HG03066 (cell line): ENCODE data around the gene WIZ.

Experiments
- ATAC-seq: cut with Tn5 transposase; IDR thresholded peaks from one replicate; pipeline ENCODE4 v1.9.1; 2021; ENCODE audit warnings: low read depth; ENCODE audit not compliant: unreplicated experiment

WIZ gene

GRCh38 chr19:15379999-15380647, 69.6 kb downstream of the WIZ start:
- ATAC-seq: peak; percentile 37

DNA sequence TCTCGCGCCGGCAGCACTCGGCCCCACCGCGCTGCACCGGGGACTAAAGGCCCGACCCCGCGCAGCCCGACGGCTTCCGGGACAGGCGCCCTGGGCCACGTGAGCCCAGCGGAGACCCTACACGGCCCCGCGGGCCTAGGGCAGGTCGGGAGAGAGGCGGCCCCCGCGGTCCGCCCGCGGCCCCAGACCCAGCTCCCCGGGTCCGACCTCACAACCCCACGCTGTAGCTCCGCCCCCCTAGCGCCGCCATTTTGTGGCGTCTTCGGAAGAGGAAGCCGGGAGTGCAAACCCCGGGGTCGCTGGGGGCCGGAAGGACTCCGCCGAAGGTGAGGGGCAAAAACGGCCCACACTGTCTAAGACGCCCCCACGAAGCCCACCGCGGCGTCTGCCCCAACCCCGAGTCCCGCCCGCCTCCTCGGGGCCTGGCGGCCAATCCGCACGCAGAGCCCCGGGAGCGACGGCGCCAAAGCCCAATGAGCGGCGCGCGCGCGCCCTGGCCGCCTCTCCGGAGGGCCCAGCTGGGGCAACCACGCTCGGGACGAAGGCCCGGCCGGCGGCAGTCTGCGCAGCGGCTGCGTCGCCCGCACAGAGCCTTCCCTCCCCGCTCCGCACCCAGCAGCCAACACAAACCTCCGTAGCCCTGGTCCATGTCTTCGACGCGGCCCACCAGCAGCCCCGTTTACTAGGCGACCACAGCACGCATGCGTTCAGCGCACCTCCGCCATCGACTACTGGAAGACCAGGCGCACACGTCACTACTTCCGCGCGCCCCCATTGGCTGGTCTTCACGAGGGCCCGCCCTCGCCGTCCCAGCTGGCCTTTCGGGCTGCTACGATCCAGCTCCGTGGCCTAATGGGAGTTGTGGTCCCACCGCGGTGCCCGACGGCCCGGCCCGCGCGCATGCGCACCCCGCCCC, 70.4 kb downstream of the WIZ start, which contains the start of gene AKAP8:
TSS of gene AKAP8 (minus strand) at position 705 of the 916 bp plus-strand sequence. CDS start at position 649, 56 bp downstream.
- peak; percentile 73 for ATAC-seq

GRCh38 chr19:15378534-15379082, 71.1 kb downstream of the WIZ start:
- ATAC-seq: no peak

DNA sequence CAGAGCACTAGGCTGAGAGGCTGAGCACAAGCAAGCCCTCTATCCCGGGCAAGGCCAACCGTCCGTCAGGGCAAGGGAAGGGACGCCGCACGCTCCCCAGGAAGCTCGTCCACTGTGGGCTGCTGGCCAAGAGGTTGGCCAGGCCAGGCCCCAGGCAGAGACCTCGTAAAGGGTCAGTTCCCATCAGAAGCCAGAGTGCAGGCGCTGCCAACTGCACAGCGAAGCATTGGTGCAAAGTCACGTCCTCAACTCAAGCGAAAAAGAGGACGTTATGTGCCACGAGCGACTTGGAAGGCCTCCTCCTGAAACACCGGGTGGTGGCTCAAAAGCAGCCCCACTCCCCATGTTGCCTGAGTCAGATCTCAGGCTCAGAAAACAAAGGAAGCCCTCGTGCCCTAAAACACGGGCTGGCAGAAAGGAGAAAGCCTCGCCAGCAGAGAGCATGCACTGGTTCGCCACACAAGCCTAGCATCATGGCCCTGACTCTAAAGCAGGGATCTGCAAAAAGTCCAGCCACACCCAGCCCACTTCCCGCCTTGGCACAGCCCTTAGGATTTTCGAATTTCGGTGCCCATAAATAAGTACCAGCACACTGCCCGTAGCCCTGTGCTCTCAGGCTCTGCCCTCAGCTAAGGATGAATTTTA, 74.8 kb downstream of the WIZ start:
- ATAC-seq: no peak

- no peak for ATAC-seq
These were observed 75.6 kb downstream of the WIZ start for GRCh38 chr19:15374105-15374651.

DNA sequence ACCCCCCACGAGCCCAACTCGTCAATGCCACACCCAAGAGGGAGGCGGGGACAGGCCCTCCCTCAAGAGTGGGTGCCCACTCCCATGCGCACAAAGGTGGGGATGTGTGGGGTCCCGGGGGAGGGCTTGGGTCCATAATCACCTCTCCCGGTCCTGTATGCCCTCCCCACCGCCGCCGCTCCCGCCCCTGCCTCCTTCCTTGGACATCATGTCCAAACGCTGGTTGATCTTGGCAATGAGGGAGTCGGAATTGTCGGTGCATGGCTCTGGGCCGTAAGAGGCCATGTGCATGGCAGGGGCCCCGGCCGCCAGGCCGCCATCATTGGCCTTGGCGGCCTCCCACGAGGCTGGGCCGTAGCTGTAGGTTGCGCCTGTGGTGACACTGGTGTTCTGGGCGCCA, 76.1 kb downstream of the WIZ start:
- no peak for ATAC-seq

- ATAC-seq: no peak
These were observed 76.9 kb downstream of the WIZ start for GRCh38 chr19:15372891-15373301.

GRCh38 chr19:15372470-15372869, 77.3 kb downstream of the WIZ start:
- ATAC-seq: no peak

DNA sequence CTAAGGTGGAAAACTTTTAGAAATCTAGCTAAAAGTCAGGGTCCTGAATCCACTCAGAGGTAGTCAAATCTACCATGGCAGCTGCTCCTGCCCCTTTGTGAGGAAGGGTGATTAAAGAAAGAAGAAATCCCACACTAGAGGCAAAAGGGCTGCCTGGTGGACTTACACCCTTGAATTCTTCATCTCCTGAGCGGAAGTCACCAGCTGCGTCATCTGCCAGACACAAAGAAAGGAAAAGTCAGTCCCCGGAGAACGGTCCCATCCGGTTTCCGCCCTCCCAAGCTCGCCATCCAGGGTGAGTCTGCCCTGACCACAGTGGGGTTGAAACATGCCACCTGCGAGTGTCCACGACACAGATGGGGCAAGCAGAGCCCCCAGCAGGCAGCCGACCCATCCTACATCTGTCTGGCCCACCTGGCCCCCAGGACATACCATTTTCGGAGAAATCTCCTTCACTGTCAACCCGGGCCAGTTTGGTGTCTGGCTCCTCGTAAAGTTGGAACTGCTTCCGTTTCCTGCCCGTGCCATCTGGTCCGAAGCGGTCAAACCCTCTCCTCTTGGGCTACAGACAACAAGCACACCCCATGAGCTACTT, 77.9 kb downstream of the WIZ start:
- no peak for ATAC-seq

DNA sequence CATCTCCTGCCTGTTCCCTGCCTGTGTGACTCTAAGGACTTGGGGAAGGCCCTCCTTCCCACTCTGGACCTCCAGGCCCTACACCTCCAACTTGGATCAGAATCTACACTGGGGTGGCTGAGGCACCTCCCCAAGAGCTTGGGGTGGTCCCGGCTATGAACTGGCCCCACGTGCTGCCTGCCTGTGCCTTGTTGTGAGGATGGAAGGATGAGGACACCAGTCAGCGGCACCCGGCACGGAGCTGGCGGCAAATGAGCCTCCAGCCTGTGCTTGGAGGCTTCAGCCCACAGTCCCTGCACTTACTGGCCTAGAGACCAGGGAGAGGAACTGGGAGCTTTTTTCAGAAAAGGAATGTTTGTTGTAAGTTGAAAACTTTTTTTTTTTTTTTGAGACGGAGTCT, 78.6 kb downstream of the WIZ start:
- ATAC-seq: no peak
